Upper lobe of right lung (tissue), 1 donor: Measurements from ENCODE around the gene PAK5. TPM values are rescaled to one million over a fixed set of nuclear protein-coding genes. Genes with fewer than 3 reads are reported as not detected.
A peak's percentile ranks its signal among the peaks of the same experiment; 100 is the strongest.

Experiments
- ATAC-seq: fragments of 200-7000 bp; cut with Tn5 transposase; one replicate; pipeline ENCODE4 v1.9.1; 2020; ENCODE audit warnings: mild to moderate bottlenecking, moderate library complexity
- DNase-seq: peaks from one replicate; pipeline ENCODE4 v3.0.0-alpha.2; 2020
- H3K27ac ChIP-seq: fragments of 200-600 bp; one replicate; pipeline ENCODE4 v1.8.0; 2022
- H3K27me3 ChIP-seq: fragments of 200-600 bp; one replicate; pipeline ENCODE4 v1.8.0; 2022; ENCODE audit warnings: mild to moderate bottlenecking
- H3K36me3 ChIP-seq: fragments of 200-600 bp; one replicate; pipeline ENCODE4 v1.8.0; 2022
- H3K4me1 ChIP-seq: fragments of 200-600 bp; one replicate; pipeline ENCODE4 v1.8.0; 2022
- H3K4me3 ChIP-seq: fragments of 200-600 bp; one replicate; pipeline ENCODE4 v1.8.0; 2022; ENCODE audit warnings: mild to moderate bottlenecking
- H3K9me3 ChIP-seq: fragments of 200-600 bp; one replicate; pipeline ENCODE4 v1.8.0; 2022
- intact Hi-C: fragments of 100-400 bp; cut with DNase I; formaldehyde crosslinking; loops from one replicate; pipeline ENCODE4 v1.11.0; 2022
- total RNA-seq: library from RNA; stranded (reverse); fragmentation: NEBNext Ultra II Directional; extraction: Animal tissue kit (Norgen Biotek cat#: 25700); gene quantifications from one replicate; pipeline ENCODE4 v1.2.1, GENCODE V29; 2021
- TF ChIP-seq, protein P1 (sequence below): fragments of 200-600 bp; IDR thresholded peaks from one replicate; pipeline ENCODE4 v1.8.0; 2022; ENCODE audit warnings: antibody characterized with exemption
- donor health status: DM: no; HTN: yes; CAD: no; lungs with severe emphysema.

PAK5 gene
- total RNA-seq, 1 donor from 2014 or later, result 0.35 TPM

DNA sequence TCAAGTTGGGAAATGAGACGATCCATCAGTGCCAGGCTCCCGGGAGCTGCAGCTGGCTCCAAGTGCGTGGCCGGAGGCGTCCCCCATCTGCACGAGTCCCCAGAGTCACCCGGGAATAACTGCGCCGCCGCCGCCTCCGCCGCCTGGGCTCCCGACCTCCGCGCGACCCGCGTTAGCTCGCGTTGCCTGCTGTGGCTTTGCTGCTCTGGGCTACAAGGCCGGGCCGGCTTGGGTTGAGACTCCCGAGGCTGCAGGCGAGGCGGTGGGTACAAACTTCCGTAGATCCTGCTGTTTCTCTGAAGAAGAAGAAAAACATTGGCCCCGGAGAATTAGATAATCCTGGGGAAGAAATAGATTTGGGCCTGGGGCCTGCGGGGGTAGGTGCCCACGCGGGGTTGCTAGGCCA is 331.9 kb downstream of the PAK5 start:
- ATAC-seq (no peak), DNase-seq (no peak)
- Histone ChIP-seq H3K27me3 (peaks cover 55% of the 10 kb centered on the region), H3K4me3 (no peak overlapping the region), H3K9me3 (no peaks in the 10 kb centered on the region), H3K4me1 (peaks cover 9% of the 10 kb centered on the region), H3K27ac (no peak overlapping the region), H3K36me3 (no peaks in the 10 kb centered on the region)
- intact Hi-C loops, result no loop called here
- TF ChIP-seq, protein P1, sequence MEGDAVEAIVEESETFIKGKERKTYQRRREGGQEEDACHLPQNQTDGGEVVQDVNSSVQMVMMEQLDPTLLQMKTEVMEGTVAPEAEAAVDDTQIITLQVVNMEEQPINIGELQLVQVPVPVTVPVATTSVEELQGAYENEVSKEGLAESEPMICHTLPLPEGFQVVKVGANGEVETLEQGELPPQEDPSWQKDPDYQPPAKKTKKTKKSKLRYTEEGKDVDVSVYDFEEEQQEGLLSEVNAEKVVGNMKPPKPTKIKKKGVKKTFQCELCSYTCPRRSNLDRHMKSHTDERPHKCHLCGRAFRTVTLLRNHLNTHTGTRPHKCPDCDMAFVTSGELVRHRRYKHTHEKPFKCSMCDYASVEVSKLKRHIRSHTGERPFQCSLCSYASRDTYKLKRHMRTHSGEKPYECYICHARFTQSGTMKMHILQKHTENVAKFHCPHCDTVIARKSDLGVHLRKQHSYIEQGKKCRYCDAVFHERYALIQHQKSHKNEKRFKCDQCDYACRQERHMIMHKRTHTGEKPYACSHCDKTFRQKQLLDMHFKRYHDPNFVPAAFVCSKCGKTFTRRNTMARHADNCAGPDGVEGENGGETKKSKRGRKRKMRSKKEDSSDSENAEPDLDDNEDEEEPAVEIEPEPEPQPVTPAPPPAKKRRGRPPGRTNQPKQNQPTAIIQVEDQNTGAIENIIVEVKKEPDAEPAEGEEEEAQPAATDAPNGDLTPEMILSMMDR, result no peak

DNA sequence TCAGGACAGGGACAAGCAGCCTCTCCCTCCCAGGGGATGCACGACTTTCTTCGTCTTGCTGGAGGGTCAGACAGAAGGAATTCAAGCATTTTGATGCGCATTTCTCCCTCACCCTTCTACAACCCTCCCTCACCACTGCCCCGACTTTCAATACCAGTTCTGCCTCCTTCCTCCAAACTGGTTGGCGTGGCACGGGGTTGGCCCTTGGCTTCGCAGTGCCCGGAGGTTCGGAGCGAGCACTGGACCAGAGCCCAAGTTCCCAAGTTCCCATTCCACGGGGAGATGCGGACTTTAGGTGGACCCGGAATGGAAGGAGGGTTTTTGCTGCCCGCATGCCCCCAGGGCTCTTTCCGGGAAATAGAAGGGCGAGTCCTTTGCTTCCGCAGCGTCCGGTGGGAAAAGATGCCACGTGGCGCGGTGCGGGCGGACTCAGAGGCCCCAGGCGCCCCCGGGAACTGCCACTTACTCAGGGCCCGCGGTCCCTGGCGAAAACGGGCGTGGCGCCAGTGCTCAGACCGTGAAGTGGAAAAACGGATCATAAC is 332.5 kb downstream of the PAK5 start:
- Histone ChIP-seq H3K4me3 (no peak overlapping the region), H3K36me3 (no peaks in the 10 kb centered on the region), H3K27me3 (peaks cover 53% of the 10 kb centered on the region), H3K9me3 (no peaks in the 10 kb centered on the region), H3K27ac (no peak overlapping the region), H3K4me1 (peaks cover 9% of the 10 kb centered on the region)
- ATAC-seq (no peak), DNase-seq (no peak)
- intact Hi-C loops, result no loop called here
- TF ChIP-seq, protein P1, result no peak

DNA sequence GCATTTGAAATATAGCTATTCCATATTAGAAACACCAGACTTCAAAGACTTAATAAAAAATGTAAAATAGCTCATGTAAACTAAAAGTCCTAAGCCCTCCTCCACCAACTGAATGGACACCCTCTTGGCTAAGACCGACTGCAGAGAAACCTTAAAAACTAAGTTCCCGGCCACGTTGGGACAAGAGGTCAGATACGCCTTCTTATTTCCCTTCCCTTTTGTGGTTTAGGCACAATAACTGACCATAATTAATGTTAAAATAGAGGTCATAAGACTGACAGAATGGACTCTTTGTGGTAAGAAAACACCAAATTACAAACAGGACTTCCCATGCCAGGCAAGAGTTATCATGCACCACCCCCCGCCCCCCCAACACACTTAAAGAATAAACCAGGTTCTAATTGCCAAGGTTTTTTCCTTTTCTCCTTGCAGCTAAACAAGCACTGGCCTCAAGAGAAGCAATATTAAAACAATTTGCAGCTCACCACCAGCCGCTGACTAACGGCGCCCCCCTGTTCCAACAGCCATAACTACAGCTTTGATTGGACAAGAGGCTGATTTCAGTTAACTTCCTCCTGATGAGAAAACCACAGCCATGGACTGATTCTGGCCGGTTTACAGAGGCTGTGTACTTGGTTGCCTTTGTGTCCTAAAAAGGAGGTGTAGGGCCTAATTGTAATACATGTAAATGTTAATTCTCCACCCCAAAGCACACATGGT is 335.2 kb downstream of the PAK5 start:
- Histone ChIP-seq H3K27me3 (peaks cover 36% of the 10 kb centered on the region), H3K4me3 (no peak overlapping the region), H3K27ac (no peak overlapping the region), H3K4me1 (peaks cover 9% of the 10 kb centered on the region), H3K36me3 (no peaks in the 10 kb centered on the region), H3K9me3 (no peaks in the 10 kb centered on the region)
- DNase-seq, result no peak
- intact Hi-C loops, result no loop called here
- TF ChIP-seq, protein P1, result no peak
- peak; percentile 59 for ATAC-seq

DNA sequence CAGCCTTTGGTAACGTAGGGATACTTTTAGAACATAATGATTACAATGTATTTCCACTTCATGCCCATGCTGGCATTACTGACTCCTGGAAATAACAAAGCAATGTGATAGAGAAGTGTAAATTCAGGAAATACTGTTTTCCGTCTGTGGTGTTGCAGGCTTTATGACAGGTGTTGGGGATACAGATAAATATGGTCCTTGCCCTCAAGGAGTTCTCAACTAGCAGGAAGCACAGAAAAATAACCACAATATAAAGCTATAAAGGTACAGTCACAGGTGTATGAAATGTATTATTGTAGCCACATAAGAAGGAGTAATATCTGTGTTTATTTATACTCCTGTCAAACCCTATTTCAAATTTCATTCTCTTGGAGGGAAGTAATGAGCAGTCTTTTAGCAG is 337.4 kb downstream of the PAK5 start:
- Histone ChIP-seq H3K4me3 (no peak overlapping the region), H3K4me1 (peaks cover 4% of the 10 kb centered on the region), H3K27ac (no peak overlapping the region), H3K36me3 (no peaks in the 10 kb centered on the region), H3K27me3 (peaks cover 14% of the 10 kb centered on the region), H3K9me3 (no peaks in the 10 kb centered on the region)
- no peak for DNase-seq
- TF ChIP-seq, protein P1, result no peak
- intact Hi-C loops, result no loop called here
- ATAC-seq, result no peak

DNA sequence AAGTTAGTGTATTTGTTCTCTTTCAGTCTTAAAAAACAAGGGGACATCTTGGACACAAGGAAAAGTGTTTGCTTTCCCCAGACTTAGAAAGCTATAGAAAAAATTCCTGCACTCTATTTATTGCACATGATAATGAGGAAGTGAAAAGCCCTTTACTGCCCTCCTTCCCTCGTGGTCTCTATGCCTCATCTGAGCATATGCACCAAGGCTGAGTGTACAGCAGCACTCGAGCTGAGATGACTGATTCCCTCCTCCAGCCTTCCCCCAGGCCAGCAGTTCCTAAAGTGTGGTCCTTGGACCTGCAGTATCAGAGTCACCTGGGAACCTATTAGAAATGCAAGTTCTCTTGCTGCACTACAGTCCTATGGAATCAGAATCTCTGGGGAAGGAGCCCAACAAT is 338.8 kb downstream of the PAK5 start:
- DNase-seq (no peak), ATAC-seq (peak; percentile 81)
- Histone ChIP-seq H3K9me3 (no peaks in the 10 kb centered on the region), H3K4me1 (no peaks in the 10 kb centered on the region), H3K27me3 (peaks cover under 1% of the 10 kb centered on the region), H3K27ac (no peak overlapping the region), H3K4me3 (no peak overlapping the region), H3K36me3 (no peaks in the 10 kb centered on the region)
- TF ChIP-seq, protein P1, result no peak
- intact Hi-C loops, result no loop called here
